A549 (cell line): ENCODE data around the gene B3GNT2. TPM values are rescaled to one million over a fixed set of nuclear protein-coding genes. Genes with fewer than 3 reads are reported as not detected.

ENCODE experiments used
- ATAC-seq, 2 experiments: fragments of 200-7000 bp in 1 of 2; fragments of >200 bp in 1 of 2; cut with Nextera tagmentation in 1 of 2; cut with Tn5 transposase in 1 of 2; 3 replicates each; pipeline versions ENCODE4 v1.8.0 to v1.9.1; 2018 to 2020; ENCODE audit warnings: mild to moderate bottlenecking in 1 of 2, moderate library complexity in 1 of 2
- CTCF ChIA-PET: fragments of 300-600 bp; sonication (Branson Sonifier 250); formaldehyde crosslinking; extraction: SDS; loops from one replicate; lab custom pipeline; 2021; ENCODE audit warnings: antibody characterized with exemption, inconsistent platforms; lab: Yijun Ruan, JAX
- POLR2A ChIA-PET: fragments of 350-600 bp; formaldehyde crosslinking; extraction: SDS; loops from one replicate; lab custom pipeline; 2021; ENCODE audit warnings: antibody characterized with exemption, inconsistent platforms; lab: Yijun Ruan, JAX
- DNase-seq, 2 experiments: peaks; one replicate each; pipeline versions ENCODE4 v3.0.0 to v3.0.0-alpha.2; 2011 to 2016; ENCODE audit warnings: low read depth in 1 of 2, low spot score in 1 of 2
- FAIRE-seq: peaks from 2 replicates; lab custom pipeline; 2011; peaks lifted over from hg19 to GRCh38; lab: Jason Lieb, UNC
- H3K27ac ChIP-seq, 2 experiments: fragments of >200 bp; sonication (Bioruptor Twin); formaldehyde crosslinking; 3 replicates each; pipeline ENCODE4 v1.5.1; 2016 to 2017
- H3K4me1 ChIP-seq: fragments of >200 bp; sonication (Bioruptor Twin); formaldehyde crosslinking; 3 replicates; pipeline ENCODE4 v1.6.1; 2016
- H3K4me2 ChIP-seq: fragments of >200 bp; sonication (Bioruptor Twin); formaldehyde crosslinking; 3 replicates; pipeline ENCODE4 v1.6.1; 2016
- H3K4me3 ChIP-seq: fragments of >200 bp; sonication (Bioruptor Twin); formaldehyde crosslinking; 3 replicates; pipeline ENCODE4 v1.5.1; 2016
- H3K9me3 ChIP-seq: fragments of >200 bp; sonication (Bioruptor Twin); formaldehyde crosslinking; 3 replicates; pipeline ENCODE4 v1.6.1; 2016
- BHLHE40 ChIP-seq: IDR thresholded peaks from 2 replicates; pipeline ENCODE4 v1.6.1; 2012; ENCODE audit warnings: low read depth, low read length, inconsistent platforms
- CBX2 ChIP-seq: fragments of 200-600 bp; sonication (generic); IDR thresholded peaks from 2 replicates; pipeline ENCODE4 v1.6.1; 2016; ENCODE audit warnings: low read depth, mild to moderate bottlenecking, borderline replicate concordance
- EHF ChIP-seq: fragments of 250-450 bp; sonication (Bioruptor Pico); IDR thresholded peaks from 2 replicates; pipeline ENCODE4 v1.5.0; 2020; ENCODE audit warnings: mild to moderate bottlenecking
- EHMT2 ChIP-seq: fragments of 200-600 bp; sonication (generic); IDR thresholded peaks from 2 replicates; pipeline ENCODE4 v1.6.1; 2016; ENCODE audit warnings: antibody characterized with exemption, low read depth, mild to moderate bottlenecking, moderate library complexity
- ESRRA ChIP-seq: fragments of 150-350 bp; IDR thresholded peaks from 2 replicates; pipeline ENCODE4 v1.6.1; 2014; ENCODE audit warnings: mild to moderate bottlenecking, low read length, borderline replicate concordance
- GATA3 ChIP-seq: IDR thresholded peaks from 2 replicates; pipeline ENCODE4 v1.6.1; 2012; ENCODE audit warnings: borderline replicate concordance
- HOXB13 ChIP-seq: fragments of 250-450 bp; sonication (Bioruptor Pico); IDR thresholded peaks from 2 replicates; pipeline ENCODE4 v1.5.0; 2020; ENCODE audit warnings: low read depth, mild to moderate bottlenecking, moderate library complexity
- HOXB5 ChIP-seq: fragments of 250-450 bp; sonication (Bioruptor Pico); IDR thresholded peaks from 2 replicates; pipeline ENCODE4 v1.5.0; 2020; ENCODE audit warnings: mild to moderate bottlenecking, moderate library complexity
- JUN ChIP-seq, 2 experiments: fragments of >200 bp; sonication (Bioruptor Twin); formaldehyde crosslinking; IDR thresholded peaks; 2 replicates in 1 of 2; 3 replicates in 1 of 2; pipeline ENCODE4 v1.6.1; 2016 to 2017
- KDM1A ChIP-seq: fragments of 200-600 bp; sonication (generic); IDR thresholded peaks from 2 replicates; pipeline ENCODE4 v1.6.1; 2016; ENCODE audit warnings: low read depth, mild to moderate bottlenecking
- NFE2L2 ChIP-seq: fragments of 150-350 bp; conservative IDR thresholded peaks from 2 replicates; pipeline ENCODE4 v1.6.1; 2014; ENCODE audit warnings: low read length
- NPAS2 ChIP-seq: fragments of 250-450 bp; sonication (Bioruptor Pico); IDR thresholded peaks from 2 replicates; pipeline ENCODE4 v1.8.0; 2022; ENCODE audit warnings: mild to moderate bottlenecking, moderate library complexity, borderline replicate concordance
- NR3C1 ChIP-seq: fragments of >200 bp; sonication (Bioruptor Twin); formaldehyde crosslinking; IDR thresholded peaks from 3 replicates; pipeline ENCODE4 v1.6.1; 2017
- RFX5 ChIP-seq: fragments of 450-650 bp; IDR thresholded peaks from 2 replicates; pipeline ENCODE4 v1.7.1; 2014; ENCODE audit warnings: antibody characterized with exemption, mild to moderate bottlenecking, moderate library complexity
- SREBF2 ChIP-seq: fragments of 450-650 bp; IDR thresholded peaks from 2 replicates; pipeline ENCODE4 v1.6.1; 2014; ENCODE audit warnings: mild to moderate bottlenecking, moderate library complexity
- TFCP2L1 ChIP-seq: fragments of 250-450 bp; sonication (Bioruptor Pico); IDR thresholded peaks from 2 replicates; pipeline ENCODE4 v1.5.0; 2021; ENCODE audit warnings: mild to moderate bottlenecking
- ZC3H11A ChIP-seq: fragments of 450-650 bp; IDR thresholded peaks from 2 replicates; pipeline ENCODE4 v1.6.1; 2014; ENCODE audit warnings: antibody characterized with exemption, mild to moderate bottlenecking
- ZNF302 ChIP-seq: fragments of 250-450 bp; sonication (Bioruptor Pico); IDR thresholded peaks from 2 replicates; pipeline ENCODE4 v1.9.0; 2021; ENCODE audit warnings: inconsistent platforms, mild to moderate bottlenecking, moderate library complexity
- WGBS: methylation state at CpG from one replicate; pipeline ENCODE4 v1.1.6; 2017; ENCODE audit errors: missing lambda C conversion rate; 5-methylcytosine and 5-hydroxymethylcytosine counted together
- polyA plus RNA-seq, 4 experiments: library from polyadenylated mRNA; depleted of rRNA in 3 of 4; stranded (reverse); fragments of >200 nt; fragmentation: RNase III in 1 of 4; extraction: RNeasy Plus Mini Kit Qiagen cat#74134 plus additional on column Dnase treatment in 1 of 4; gene quantifications; 2 replicates in 3 of 4; 3 replicates in 1 of 4; pipeline ENCODE4 v1.2.3, GENCODE V29; 2011 to 2017
- TF ChIP-seq, protein P1 (sequence below): IDR thresholded peaks from 2 replicates; pipeline ENCODE4 v1.6.1; 2012
- TF ChIP-seq, protein P2 (sequence below): fragments of >200 bp; sonication (Bioruptor Twin); formaldehyde crosslinking; IDR thresholded peaks from 3 replicates; pipeline ENCODE4 v1.6.1; 2016
- TF ChIP-seq, protein P3 (sequence below): fragments of >200 bp; sonication (Bioruptor Twin); formaldehyde crosslinking; IDR thresholded peaks from 2 replicates; pipeline ENCODE4 v1.6.1; 2016
- TF ChIP-seq, protein P4 (sequence below): fragments of >200 bp; sonication (Bioruptor Twin); formaldehyde crosslinking; IDR thresholded peaks from 3 replicates; pipeline ENCODE4 v1.5.1; 2016
- TF ChIP-seq, protein P5 (sequence below): fragments of 450-650 bp; IDR thresholded peaks from 2 replicates; pipeline ENCODE4 v1.6.1; 2014; ENCODE audit warnings: antibody characterized with exemption
- TF ChIP-seq, protein P6 (sequence below): fragments of 200-600 bp; sonication (generic); IDR thresholded peaks from 2 replicates; pipeline ENCODE4 v1.6.1; 2016; ENCODE audit warnings: antibody characterized with exemption, mild to moderate bottlenecking, moderate library complexity
- TF ChIP-seq, protein P7 (sequence below): fragments of 250-450 bp; sonication (Bioruptor Pico); IDR thresholded peaks from 2 replicates; pipeline ENCODE4 v1.5.0; 2020; ENCODE audit warnings: low read depth, mild to moderate bottlenecking, moderate library complexity

Gene B3GNT2
- polyA plus RNA-seq, 2 of the 4 experiments (the other 2 are of a cell fraction): 21.3 to 29.4 TPM

DNA sequence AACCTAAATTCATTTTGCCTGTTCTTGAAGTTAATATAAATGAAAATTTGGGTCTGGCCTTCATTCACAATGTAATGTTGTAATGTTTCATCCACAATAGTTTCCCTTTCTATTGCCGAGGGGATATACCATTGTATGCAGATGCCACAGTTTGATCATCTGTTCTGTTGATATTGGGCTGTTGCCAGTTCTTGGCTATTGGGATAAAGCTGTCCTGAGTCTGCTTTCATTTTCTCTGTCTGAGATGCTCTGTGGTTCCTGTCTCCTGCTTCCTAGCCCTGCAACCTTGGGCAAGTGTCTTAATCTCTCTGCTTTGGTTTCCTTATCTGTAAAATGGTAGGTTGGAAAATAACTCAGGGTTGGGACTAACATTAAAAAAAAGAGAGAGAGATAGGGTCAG is 25.2 kb downstream of the B3GNT2 start:
- TF ChIP-seq SREBF2: no peak
- TF ChIP-seq, protein P1, sequence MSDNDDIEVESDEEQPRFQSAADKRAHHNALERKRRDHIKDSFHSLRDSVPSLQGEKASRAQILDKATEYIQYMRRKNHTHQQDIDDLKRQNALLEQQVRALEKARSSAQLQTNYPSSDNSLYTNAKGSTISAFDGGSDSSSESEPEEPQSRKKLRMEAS: no peak
- TF ChIP-seq, protein P2, sequence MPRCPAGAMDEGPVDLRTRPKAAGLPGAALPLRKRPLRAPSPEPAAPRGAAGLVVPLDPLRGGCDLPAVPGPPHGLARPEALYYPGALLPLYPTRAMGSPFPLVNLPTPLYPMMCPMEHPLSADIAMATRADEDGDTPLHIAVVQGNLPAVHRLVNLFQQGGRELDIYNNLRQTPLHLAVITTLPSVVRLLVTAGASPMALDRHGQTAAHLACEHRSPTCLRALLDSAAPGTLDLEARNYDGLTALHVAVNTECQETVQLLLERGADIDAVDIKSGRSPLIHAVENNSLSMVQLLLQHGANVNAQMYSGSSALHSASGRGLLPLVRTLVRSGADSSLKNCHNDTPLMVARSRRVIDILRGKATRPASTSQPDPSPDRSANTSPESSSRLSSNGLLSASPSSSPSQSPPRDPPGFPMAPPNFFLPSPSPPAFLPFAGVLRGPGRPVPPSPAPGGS: no peak
- no peak for TF ChIP-seq JUN (IDR thresholded peaks at IDR 0.05)
- no peak for TF ChIP-seq ESRRA
- no peak for TF ChIP-seq CBX2
- no peak for TF ChIP-seq EHMT2
- Histone ChIP-seq H3K27ac (no peak overlapping the region), H3K9me3 (peaks cover 16% of the 10 kb centered on the region; the same call in 2 of the 3 replicates), H3K4me1 (peaks cover 15% of the 10 kb centered on the region), H3K4me2 (no peak overlapping the region), H3K4me3 (no peak overlapping the region)
- no peak for FAIRE-seq
- no peak for ATAC-seq
- ChIA-PET CTCF (interaction anchor here (1.2 kb wide), 1 partner anchor 23 kb away, joined by 3 read pairs; no protein-coding TSS in a partner anchor), POLR2A (no interaction called here)
- WGBS: 67% methylated on average over 1 of the region's 1 CpG
- no peak for DNase-seq

DNA sequence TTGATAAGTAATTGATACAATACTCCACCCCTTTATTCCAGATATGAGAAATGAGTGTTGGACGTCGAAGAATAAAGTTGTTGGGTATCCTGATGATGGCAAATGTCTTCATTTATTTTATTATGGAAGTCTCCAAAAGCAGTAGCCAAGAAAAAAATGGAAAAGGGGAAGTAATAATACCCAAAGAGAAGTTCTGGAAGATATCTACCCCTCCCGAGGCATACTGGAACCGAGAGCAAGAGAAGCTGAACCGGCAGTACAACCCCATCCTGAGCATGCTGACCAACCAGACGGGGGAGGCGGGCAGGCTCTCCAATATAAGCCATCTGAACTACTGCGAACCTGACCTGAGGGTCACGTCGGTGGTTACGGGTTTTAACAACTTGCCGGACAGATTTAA is 26.3 kb downstream of the B3GNT2 start:
- Histone ChIP-seq H3K9me3 (peaks cover 16% of the 10 kb centered on the region; the same call in 2 of the 3 replicates), H3K4me3 (no peak overlapping the region), H3K4me2 (no peak overlapping the region), H3K4me1 (peaks cover 4% of the 10 kb centered on the region; the same call in 2 of the 3 replicates), H3K27ac (no peak overlapping the region)
- CTCF ChIA-PET: no interaction called here
- ATAC-seq: no peak
- POLR2A ChIA-PET: no interaction called here
- DNase-seq: no peak
- no peak for FAIRE-seq
- TF ChIP-seq, protein P3, sequence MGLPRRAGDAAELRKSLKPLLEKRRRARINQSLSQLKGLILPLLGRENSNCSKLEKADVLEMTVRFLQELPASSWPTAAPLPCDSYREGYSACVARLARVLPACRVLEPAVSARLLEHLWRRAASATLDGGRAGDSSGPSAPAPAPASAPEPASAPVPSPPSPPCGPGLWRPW: no peak
- no peak for TF ChIP-seq ZC3H11A
- TF ChIP-seq ZNF302: no peak
- TF ChIP-seq HOXB13: no peak
- no peak for TF ChIP-seq HOXB5 (CRISPR knock-in tag)
- TF ChIP-seq JUN (IDR thresholded peaks at IDR 0.05): no peak
- TF ChIP-seq GATA3: no peak
- TF ChIP-seq, protein P4, sequence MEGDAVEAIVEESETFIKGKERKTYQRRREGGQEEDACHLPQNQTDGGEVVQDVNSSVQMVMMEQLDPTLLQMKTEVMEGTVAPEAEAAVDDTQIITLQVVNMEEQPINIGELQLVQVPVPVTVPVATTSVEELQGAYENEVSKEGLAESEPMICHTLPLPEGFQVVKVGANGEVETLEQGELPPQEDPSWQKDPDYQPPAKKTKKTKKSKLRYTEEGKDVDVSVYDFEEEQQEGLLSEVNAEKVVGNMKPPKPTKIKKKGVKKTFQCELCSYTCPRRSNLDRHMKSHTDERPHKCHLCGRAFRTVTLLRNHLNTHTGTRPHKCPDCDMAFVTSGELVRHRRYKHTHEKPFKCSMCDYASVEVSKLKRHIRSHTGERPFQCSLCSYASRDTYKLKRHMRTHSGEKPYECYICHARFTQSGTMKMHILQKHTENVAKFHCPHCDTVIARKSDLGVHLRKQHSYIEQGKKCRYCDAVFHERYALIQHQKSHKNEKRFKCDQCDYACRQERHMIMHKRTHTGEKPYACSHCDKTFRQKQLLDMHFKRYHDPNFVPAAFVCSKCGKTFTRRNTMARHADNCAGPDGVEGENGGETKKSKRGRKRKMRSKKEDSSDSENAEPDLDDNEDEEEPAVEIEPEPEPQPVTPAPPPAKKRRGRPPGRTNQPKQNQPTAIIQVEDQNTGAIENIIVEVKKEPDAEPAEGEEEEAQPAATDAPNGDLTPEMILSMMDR: no peak
- TF ChIP-seq, protein P2: no peak
- TF ChIP-seq NR3C1: no peak
- TF ChIP-seq CBX2: no peak
- TF ChIP-seq TFCP2L1 (CRISPR knock-in tag): no peak
- TF ChIP-seq BHLHE40: no peak
- TF ChIP-seq, protein P5, sequence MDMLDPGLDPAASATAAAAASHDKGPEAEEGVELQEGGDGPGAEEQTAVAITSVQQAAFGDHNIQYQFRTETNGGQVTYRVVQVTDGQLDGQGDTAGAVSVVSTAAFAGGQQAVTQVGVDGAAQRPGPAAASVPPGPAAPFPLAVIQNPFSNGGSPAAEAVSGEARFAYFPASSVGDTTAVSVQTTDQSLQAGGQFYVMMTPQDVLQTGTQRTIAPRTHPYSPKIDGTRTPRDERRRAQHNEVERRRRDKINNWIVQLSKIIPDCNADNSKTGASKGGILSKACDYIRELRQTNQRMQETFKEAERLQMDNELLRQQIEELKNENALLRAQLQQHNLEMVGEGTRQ: no peak
- no peak for TF ChIP-seq RFX5
- WGBS: 94% methylated on average over 12 of the region's 12 CpGs

DNA sequence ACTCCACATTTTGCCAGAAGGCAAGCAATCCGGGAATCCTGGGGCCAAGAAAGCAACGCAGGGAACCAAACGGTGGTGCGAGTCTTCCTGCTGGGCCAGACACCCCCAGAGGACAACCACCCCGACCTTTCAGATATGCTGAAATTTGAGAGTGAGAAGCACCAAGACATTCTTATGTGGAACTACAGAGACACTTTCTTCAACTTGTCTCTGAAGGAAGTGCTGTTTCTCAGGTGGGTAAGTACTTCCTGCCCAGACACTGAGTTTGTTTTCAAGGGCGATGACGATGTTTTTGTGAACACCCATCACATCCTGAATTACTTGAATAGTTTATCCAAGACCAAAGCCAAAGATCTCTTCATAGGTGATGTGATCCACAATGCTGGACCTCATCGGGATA is 26.8 kb downstream of the B3GNT2 start:
- H3K27ac ChIP-seq: no peak overlapping the region
- DNase-seq (no peak), FAIRE-seq (no peak), ATAC-seq (no peak)
- H3K9me3 ChIP-seq: peaks cover 16% of the 10 kb centered on the region; the same call in 2 of the 3 replicates
- WGBS: 95% methylated on average over 8 of the region's 8 CpGs
- H3K4me2 ChIP-seq: no peak overlapping the region
- ChIA-PET CTCF (no interaction called here), POLR2A (no interaction called here)
- no peaks in the 10 kb centered on the region for H3K4me1 ChIP-seq
- H3K4me3 ChIP-seq: no peak overlapping the region
- TF ChIP-seq KDM1A (no peak), NPAS2 (no peak), NFE2L2 (no peak), EHF (CRISPR knock-in tag) (no peak), NR3C1 (no peak), BHLHE40 (no peak)
- TF ChIP-seq, protein P6, sequence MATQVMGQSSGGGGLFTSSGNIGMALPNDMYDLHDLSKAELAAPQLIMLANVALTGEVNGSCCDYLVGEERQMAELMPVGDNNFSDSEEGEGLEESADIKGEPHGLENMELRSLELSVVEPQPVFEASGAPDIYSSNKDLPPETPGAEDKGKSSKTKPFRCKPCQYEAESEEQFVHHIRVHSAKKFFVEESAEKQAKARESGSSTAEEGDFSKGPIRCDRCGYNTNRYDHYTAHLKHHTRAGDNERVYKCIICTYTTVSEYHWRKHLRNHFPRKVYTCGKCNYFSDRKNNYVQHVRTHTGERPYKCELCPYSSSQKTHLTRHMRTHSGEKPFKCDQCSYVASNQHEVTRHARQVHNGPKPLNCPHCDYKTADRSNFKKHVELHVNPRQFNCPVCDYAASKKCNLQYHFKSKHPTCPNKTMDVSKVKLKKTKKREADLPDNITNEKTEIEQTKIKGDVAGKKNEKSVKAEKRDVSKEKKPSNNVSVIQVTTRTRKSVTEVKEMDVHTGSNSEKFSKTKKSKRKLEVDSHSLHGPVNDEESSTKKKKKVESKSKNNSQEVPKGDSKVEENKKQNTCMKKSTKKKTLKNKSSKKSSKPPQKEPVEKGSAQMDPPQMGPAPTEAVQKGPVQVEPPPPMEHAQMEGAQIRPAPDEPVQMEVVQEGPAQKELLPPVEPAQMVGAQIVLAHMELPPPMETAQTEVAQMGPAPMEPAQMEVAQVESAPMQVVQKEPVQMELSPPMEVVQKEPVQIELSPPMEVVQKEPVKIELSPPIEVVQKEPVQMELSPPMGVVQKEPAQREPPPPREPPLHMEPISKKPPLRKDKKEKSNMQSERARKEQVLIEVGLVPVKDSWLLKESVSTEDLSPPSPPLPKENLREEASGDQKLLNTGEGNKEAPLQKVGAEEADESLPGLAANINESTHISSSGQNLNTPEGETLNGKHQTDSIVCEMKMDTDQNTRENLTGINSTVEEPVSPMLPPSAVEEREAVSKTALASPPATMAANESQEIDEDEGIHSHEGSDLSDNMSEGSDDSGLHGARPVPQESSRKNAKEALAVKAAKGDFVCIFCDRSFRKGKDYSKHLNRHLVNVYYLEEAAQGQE: no peak
- TF ChIP-seq, protein P7, sequence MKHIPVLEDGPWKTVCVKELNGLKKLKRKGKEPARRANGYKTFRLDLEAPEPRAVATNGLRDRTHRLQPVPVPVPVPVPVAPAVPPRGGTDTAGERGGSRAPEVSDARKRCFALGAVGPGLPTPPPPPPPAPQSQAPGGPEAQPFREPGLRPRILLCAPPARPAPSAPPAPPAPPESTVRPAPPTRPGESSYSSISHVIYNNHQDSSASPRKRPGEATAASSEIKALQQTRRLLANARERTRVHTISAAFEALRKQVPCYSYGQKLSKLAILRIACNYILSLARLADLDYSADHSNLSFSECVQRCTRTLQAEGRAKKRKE (CRISPR knock-in tag): no peak
